GM12891 (cell line): Measurements from ENCODE around the gene SERPINB6.

Source experiments
- PAX5 ChIP-seq: IDR thresholded peaks from 2 replicates; pipeline ENCODE4 v1.6.1; 2011; ENCODE audit warnings: low read length, moderate library complexity, mild to moderate bottlenecking; ENCODE audit not compliant: insufficient read depth, severe bottlenecking
- POLR2A ChIP-seq: IDR thresholded peaks from 2 replicates; pipeline ENCODE4 v1.6.1; 2011; ENCODE audit warnings: low read depth, low read length, control low read depth
- POLR2AphosphoS5 ChIP-seq: IDR thresholded peaks from 2 replicates; pipeline ENCODE4 v1.6.1; 2011; ENCODE audit warnings: low read depth, low read length, control low read depth
- TAF1 ChIP-seq: IDR thresholded peaks from 2 replicates; pipeline ENCODE4 v1.6.1; 2011; ENCODE audit warnings: low read depth, low read length, control low read depth

GRCh38 chr6:2971420-2972218, at the start of gene SERPINB6:
- TF ChIP-seq POLR2AphosphoS5 = no peak
- no peak for TF ChIP-seq POLR2A
- no peak for TF ChIP-seq TAF1
- TF ChIP-seq PAX5 = no peak
